ENCODE measurements around the gene TECPR2.

DNA sequence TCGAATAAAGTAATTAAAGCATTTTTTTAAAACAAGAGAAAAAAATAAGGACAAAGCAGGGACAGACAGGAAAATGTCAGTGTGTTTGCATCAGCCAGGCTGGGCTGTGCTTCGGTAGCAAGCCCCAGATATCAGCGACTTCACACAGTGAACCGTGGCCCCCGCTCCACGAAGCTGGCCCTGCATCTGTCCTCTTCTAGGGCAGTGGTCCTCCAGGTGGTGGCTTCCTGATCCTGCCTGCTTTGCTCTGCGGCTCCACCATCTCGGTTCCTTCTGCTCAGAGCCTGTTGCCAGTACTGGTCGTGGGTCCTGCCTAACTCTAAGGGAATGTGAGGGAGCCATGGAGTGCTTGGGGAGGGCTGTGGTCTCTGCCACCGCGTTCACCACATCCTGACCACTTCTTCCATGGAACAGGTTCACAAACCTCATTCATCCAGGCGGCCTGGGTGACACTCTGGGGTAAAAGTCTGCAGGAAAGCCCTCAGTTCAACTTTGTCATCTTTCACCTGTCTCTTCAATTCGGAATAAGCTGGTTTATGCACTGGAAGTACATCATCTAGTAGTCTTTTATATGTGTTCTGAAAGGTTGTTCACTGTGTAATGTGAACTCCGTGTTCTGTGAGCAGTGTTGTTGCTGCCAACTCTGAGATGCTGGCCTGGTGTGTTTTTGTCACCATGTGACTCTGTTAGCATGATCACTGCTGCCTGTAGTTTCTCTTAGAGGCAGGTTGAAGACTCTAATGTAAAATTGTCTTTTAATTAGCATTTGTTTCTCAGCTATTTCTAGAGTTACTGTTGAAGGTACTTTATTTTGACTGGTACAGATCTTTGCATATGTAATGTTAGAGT is 99.0 kb downstream of the TECPR2 start:
- TF ChIP-seq, protein P1, sequence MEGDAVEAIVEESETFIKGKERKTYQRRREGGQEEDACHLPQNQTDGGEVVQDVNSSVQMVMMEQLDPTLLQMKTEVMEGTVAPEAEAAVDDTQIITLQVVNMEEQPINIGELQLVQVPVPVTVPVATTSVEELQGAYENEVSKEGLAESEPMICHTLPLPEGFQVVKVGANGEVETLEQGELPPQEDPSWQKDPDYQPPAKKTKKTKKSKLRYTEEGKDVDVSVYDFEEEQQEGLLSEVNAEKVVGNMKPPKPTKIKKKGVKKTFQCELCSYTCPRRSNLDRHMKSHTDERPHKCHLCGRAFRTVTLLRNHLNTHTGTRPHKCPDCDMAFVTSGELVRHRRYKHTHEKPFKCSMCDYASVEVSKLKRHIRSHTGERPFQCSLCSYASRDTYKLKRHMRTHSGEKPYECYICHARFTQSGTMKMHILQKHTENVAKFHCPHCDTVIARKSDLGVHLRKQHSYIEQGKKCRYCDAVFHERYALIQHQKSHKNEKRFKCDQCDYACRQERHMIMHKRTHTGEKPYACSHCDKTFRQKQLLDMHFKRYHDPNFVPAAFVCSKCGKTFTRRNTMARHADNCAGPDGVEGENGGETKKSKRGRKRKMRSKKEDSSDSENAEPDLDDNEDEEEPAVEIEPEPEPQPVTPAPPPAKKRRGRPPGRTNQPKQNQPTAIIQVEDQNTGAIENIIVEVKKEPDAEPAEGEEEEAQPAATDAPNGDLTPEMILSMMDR (IDR thresholded peaks at IDR 0.05; ENCODE audit: low read depth, low read length, missing input control), result no peak
- TF ChIP-seq YY1 (IDR thresholded peaks at IDR 0.05), result no peak
- TF ChIP-seq TAF1 (conservative IDR thresholded peaks at IDR 0.05), result no peak
- TF ChIP-seq, protein P2, sequence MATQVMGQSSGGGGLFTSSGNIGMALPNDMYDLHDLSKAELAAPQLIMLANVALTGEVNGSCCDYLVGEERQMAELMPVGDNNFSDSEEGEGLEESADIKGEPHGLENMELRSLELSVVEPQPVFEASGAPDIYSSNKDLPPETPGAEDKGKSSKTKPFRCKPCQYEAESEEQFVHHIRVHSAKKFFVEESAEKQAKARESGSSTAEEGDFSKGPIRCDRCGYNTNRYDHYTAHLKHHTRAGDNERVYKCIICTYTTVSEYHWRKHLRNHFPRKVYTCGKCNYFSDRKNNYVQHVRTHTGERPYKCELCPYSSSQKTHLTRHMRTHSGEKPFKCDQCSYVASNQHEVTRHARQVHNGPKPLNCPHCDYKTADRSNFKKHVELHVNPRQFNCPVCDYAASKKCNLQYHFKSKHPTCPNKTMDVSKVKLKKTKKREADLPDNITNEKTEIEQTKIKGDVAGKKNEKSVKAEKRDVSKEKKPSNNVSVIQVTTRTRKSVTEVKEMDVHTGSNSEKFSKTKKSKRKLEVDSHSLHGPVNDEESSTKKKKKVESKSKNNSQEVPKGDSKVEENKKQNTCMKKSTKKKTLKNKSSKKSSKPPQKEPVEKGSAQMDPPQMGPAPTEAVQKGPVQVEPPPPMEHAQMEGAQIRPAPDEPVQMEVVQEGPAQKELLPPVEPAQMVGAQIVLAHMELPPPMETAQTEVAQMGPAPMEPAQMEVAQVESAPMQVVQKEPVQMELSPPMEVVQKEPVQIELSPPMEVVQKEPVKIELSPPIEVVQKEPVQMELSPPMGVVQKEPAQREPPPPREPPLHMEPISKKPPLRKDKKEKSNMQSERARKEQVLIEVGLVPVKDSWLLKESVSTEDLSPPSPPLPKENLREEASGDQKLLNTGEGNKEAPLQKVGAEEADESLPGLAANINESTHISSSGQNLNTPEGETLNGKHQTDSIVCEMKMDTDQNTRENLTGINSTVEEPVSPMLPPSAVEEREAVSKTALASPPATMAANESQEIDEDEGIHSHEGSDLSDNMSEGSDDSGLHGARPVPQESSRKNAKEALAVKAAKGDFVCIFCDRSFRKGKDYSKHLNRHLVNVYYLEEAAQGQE (IDR thresholded peaks at IDR 0.05), result no peak
- no peak for TF ChIP-seq FOXA2 (IDR thresholded peaks at IDR 0.05)
- TF ChIP-seq GABPA (IDR thresholded peaks at IDR 0.05 in 1 of 2, conservative IDR thresholded peaks at IDR 0.05 in 1 of 2), result no peak
- TF ChIP-seq, protein P3, sequence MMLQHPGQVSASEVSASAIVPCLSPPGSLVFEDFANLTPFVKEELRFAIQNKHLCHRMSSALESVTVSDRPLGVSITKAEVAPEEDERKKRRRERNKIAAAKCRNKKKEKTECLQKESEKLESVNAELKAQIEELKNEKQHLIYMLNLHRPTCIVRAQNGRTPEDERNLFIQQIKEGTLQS (IDR thresholded peaks at IDR 0.05), result no peak
- TF ChIP-seq, protein P4, sequence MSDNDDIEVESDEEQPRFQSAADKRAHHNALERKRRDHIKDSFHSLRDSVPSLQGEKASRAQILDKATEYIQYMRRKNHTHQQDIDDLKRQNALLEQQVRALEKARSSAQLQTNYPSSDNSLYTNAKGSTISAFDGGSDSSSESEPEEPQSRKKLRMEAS (IDR thresholded peaks at IDR 0.05), result no peak
